GM18868 (cell line): ENCODE results near the gene AEBP1.
A peak's percentile ranks its signal among the peaks of the same experiment; 100 is the strongest.

Experiments used
- ATAC-seq: cut with Tn5 transposase; IDR thresholded peaks from one replicate; pipeline ENCODE4 v1.9.1; 2021; ENCODE audit warnings: mild to moderate bottlenecking, moderate library complexity; ENCODE audit not compliant: unreplicated experiment

Gene AEBP1

DNA sequence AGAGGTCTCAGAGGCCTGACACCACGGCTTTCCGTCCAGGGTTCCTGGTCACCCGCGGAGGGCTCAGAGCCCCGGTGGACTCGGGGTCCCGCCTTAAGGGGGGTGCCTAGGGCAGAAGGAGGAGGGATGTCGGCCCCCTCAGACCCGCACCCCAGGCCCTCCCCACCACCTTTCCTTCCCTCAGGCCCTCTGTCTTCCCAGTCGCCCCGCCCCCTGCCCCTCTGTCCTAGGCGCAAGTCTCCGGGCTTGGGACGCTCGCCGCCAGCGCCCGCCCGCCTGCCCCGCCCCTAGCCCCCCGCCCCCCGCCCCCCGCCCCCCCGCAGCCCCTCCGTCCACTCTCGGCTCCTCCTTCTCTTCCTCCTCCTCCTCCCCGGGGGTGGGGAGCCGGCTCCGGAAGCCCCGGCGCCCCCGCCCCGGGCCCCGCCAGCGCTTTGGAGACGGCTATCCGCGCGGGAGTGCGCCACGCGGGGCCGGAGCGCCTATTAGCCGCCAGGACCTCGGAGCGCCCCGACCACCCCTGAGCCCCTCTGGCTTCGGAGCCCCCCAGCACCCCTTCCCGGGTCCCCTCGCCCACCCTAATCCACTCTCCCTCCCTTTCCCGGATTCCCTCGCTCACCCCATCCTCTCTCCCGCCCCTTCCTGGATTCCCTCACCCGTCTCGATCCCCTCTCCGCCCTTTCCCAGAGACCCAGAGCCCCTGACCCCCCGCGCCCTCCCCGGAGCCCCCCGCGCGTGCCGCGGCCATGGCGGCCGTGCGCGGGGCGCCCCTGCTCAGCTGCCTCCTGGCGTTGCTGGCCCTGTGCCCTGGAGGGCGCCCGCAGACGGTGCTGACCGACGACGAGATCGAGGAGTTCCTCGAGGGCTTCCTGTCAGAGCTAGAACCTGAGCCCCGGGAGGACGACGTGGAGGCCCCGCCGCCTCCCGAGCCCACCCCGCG, at the start of gene AEBP1:
Gene AEBP1 (plus strand): TSS at position 423 of the 937 bp plus-strand sequence. CDS start 321 bp downstream, at position 744.
- ATAC-seq = no peak

DNA sequence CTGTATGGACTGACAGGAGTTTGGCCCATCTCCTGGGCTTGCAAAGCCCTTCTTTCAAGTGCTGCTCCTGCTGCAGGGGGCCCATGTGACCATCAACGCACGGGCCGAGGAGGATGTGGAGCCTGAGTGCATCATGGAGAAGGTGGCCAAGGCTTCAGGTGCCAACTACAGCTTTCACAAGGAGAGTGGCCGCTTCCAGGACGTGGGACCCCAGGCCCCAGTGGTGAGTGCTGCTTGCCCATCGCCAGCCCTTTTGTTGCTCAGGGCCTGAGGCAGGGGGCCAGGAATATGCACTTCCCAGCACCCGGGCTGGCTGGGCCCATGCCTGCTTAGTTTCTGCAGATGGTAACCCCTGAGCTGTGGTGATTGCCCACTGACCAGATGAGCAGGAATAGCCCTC, 47.5 kb upstream of the AEBP1 start:
- no peak for ATAC-seq

GRCh38 chr7:44057181-44057848, 46.8 kb upstream of the AEBP1 start:
- no peak for ATAC-seq

GRCh38 chr7:44057849-44058758, 46.0 kb upstream of the AEBP1 start:
- ATAC-seq = no peak

- ATAC-seq = peak; percentile 4
Observed at GRCh38 chr7:44058759-44059218, 45.4 kb upstream of the AEBP1 start.

DNA sequence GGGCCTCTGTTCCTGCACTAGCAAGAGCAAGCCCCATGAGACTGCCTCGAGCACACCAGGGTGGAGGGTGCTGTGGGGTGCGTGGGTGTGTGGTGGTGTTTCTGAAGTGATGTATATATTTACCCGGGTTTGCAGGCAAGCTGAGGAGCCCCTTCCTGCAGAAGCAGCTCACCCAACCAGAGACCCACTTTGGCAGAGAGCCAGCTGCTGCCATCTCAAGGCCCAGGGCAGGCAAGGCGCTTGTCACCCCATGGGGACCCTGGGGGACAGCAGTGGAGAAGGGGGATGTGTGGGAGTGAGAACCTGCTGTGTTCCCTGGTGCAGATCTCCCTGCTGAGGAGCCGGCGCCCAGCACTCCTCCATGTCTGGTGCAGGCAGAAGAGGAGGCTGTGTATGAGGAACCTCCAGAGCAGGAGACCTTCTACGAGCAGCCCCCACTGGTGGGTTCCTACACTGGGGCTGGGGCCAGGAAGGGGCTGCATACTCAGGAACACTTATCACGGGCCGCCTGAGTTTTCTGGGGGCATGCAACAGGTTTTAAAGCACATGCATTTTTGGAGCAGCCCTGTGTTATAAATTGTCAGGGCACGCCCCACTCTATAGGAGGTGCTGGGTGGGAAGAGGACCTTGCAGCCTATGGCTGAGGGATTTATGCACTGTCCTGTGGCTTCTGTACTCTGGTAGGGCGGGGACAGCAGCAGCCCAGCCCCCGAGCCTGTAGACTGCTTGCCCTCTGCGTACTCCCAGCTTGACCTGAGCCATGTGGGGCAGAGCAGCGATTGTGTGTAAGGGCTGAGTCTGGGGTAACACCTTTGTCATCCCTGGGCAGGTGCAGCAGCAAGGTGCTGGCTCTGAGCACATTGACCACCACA, 44.7 kb upstream of the AEBP1 start:
- peak; percentile 81 for ATAC-seq

DNA sequence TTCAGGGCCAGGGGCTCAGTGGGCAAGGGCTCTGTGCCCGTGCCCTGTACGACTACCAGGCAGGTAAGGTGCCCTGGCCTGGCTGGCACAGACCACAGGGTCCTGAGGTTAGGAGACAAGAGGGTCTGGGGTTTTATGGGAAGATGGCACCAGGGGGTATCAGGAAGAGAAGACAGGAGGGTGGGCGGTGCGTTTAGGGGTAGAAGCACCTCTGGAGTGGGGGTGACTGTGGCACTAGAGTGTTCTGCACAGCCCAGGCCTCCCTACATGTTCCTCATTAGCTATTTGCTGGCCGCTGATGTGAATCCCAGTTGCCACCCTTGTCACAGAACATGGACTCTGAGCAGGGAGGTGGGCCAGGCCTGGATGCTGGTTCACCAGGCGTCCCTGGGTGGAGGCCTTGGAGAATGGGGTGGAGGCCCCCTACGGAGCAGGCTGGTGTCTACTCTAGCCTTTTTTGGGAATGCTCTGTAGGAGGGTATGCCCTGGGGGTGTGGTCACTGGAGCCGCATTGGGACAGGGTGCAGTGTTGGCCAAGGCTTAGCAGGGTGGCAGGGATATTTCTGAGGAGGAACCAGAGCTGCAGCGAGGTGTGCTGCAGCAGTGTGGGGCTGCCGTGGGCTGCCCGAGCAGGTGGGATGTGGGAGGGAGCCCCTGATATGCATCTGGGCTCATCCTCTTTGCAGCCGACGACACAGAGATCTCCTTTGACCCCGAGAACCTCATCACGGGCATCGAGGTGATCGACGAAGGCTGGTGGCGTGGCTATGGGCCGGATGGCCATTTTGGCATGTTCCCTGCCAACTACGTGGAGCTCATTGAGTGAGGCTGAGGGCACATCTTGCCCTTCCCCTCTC, 43.8 kb upstream of the AEBP1 start:
- no peak for ATAC-seq

DNA sequence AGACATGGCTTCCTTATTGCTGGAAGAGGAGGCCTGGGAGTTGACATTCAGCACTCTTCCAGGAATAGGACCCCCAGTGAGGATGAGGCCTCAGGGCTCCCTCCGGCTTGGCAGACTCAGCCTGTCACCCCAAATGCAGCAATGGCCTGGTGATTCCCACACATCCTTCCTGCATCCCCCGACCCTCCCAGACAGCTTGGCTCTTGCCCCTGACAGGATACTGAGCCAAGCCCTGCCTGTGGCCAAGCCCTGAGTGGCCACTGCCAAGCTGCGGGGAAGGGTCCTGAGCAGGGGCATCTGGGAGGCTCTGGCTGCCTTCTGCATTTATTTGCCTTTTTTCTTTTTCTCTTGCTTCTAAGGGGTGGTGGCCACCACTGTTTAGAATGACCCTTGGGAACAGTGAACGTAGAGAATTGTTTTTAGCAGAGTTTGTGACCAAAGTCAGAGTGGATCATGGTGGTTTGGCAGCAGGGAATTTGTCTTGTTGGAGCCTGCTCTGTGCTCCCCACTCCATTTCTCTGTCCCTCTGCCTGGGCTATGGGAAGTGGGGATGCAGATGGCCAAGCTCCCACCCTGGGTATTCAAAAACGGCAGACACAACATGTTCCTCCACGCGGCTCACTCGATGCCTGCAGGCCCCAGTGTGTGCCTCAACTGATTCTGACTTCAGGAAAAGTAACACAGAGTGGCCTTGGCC, 43.0 kb upstream of the AEBP1 start:
- no peak for ATAC-seq

DNA sequence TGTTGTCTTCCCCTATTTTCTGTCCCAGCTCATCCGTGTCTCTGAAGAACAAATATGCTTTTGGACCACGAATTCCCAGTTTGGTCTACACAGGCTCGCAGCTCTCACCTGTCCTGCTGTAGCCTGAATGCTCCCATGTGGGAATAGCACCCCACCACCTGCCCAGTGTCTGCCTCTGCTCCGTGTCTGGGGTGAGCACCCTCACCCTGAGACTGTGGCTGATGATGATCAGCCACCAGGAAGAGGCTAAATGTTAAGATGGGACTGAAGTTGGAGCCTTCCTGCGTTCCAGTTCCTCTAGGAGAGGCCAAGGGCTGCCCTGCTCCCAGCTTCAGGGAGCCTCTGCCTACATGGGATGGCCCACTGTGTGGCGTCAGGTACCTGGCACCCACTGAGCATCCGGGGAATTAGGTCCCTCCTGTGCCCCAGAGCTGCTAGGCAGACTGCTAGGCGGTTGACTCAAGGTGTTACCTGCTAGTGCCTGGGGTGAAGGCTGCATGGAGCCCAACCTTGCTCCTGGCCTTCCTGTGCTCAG, 42.4 kb upstream of the AEBP1 start:
- no peak for ATAC-seq

DNA sequence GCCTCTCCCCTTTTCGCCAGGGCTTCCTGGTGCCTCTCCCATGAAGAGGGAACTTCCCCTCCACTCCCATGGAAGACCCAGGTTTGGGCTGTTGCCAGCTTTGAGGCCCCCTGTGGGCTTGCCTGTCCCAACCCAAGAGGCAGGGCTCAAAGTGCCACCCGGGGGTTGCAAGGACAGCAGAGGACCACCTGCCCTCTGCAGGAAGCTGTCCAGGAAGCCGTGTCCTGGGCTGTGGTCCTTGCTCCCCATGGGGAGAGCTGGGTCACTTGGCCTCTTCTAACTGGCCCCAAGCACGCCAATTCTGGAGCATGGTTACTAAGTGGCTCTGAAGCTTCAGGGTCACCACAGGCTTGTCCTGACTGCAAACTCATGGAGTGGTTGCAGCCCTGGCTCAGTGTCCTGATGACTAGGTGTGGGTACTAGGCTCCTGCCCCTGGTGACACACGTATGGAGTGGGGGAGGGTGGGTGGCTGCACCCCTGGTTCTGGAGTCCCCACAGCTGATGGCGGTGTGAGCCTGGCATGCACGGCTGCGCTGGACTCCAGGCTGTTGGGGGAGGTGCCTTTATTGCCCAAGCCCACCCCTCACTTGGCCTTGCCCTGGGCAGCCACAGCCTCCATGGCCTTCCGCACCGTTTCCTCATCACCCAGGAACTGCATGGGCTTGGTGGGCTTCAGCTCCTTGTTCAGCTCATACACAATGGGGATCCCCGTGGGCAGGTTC, 41.8 kb upstream of the AEBP1 start:
- ATAC-seq = no peak

GRCh38 chr7:44062903-44063295, 41.2 kb upstream of the AEBP1 start:
- ATAC-seq = no peak

DNA sequence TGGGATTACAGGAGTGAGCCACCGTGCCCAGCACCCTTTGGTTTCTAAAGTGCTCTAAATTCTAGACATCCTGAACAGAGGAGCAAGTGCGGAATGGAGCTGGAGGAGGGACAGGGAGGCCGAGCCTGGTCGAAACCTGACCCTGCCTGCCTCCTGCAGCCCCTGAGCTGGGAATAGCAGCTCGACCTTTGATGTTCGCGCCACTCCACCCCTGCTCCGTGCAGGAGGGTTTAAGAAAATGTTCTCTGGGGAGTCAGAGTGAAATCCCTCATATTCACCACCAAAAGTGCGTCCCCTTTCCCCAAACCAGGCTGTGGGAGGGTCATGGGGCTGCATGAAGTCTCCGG, 40.6 kb upstream of the AEBP1 start:
- no peak for ATAC-seq

DNA sequence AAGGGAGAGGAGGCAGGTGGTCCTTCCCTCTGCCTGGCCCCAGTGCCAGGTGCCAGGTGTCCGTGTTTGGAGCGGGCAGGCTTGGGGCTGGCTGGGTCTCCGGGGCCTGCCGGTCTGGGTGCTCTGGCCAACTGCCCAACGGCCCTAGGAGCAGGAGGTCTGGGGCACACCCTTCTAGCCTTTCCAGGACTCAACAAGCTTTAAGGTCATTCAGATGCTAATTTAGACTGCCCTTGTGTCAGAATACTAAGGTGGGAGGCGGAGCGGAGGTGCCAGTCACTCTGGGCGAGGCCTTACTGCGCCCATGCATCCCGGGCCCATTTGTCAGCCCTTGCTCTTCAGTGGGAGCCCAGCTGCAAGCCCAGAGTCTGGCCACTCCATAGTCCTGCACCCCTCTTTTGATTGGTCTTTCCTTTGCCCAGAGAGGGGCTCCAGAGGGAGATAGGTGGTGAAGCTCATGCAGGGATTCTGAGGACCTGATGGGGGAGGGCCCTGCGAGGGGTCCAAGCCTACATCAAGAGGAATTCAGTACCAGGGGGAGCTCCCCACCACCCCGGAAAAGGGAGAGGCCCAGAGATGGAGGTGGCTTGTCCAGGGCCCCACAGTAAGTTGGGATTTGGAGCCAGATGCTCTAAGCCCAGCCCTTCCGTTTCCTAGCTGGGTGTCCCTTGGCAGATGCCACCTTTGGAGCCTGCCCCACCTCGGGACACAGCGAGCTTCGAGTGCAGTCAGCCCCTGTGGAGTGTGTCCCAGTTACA, 40.1 kb upstream of the AEBP1 start:
- no peak for ATAC-seq

DNA sequence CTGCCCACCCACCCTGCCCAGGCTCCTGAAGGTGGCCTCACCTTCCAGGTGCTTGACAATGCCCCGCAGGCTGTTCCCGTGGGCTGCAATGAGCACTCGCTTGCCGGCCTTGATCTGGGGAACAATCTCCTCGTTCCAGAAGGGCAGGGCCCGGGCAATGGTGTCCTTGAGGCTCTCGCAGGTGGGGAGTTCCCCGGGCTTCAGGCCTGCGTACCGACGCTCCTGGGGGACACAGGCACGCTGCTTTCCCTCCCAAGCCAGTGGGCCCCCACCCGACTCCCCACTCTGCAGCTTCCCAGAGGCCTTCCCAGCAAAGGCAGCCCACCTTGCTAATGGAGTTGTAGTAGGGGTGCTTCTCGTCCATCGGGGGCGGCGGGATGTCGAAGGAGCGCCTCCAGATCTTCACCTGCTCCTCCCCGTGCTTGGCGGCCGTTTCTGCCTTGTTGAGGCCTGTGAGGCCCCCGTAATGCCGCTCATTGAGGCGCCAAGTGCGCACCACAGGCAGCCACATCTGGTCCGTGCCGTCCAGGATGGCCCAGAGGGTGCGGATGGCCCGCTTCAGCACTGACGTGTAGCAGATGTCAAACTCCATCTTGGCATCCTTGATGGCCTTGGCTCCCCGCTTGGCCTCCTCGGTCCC, 39.2 kb upstream of the AEBP1 start:
- no peak for ATAC-seq

DNA sequence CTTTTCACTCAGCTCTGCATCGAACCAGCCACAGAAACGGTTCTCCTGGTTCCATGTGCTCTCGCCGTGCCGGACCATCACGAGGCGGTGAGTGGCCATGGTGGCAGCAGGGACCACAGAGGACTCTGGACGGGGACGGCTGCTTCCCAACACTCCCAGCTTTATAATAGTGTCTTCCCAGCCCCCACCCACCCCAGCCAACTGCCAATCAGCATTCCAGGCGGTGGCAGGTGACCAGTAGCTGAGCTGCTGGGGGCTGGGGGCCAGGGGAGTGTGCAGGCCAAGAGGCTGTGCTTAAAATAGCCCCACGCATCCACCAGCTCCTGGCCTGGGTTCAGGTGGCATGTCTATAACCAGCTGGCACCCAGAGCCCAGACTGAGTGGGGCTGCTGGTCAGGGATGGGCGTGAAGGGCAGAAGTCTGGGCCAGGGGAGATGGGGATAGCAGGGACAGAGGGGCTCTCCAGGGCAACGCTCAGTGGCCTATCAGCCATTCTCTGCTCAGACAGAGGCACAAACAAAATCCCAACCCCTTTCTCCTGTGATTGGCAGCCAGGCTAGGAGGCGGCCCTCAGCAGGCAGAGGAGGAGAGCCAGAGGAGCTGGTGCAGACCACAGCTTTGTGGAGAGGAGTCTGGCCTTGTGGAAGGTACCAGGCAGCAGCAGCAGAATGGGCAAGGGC, 38.6 kb upstream of the AEBP1 start, which contains the start of gene PGAM2:
Gene PGAM2 (minus strand): TSS at position 137 of the 680 bp plus-strand sequence. CDS start 38 bp downstream, at position 99.
- ATAC-seq = no peak

DNA sequence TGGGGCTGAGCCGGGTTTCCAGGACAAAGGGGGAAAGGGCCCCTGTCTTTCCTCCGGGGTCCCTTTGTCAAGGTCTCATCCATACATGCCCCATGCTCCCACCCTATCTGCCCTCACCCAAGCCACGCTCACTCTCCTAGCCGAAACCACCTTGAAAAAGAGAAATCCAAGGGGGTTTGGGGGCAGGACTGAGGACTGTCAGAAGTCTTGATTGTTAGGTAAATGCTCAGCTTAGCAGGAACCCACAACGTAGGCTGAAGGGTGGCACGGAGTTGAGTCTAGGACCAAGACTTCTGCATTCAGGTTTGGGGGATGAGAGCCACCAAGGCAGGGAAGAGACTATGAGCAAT, 38.1 kb upstream of the AEBP1 start:
- ATAC-seq = no peak
